Sigmoid colon (tissue), 4 donors: ENCODE measurements around the gene GSTO1.

Source experiments
- CTCF ChIP-seq, 4 experiments: fragments of 450-650 bp in 3 of 4; fragments of 200-600 bp in 1 of 4; IDR thresholded peaks; one replicate each; pipeline ENCODE4 v1.5.1; 2016 to 2019; ENCODE audit warnings: antibody characterized with exemption in 4 of 4, mild to moderate bottlenecking in 3 of 4, moderate library complexity in 2 of 4
- EP300 ChIP-seq, 4 donors: sonication (generic); formaldehyde crosslinking; IDR thresholded peaks; one replicate each; pipeline ENCODE4 v1.6.1; 2017; ENCODE audit warnings: antibody characterized with exemption in 4 of 4
- POLR2A ChIP-seq, 2 donors: fragments of 450-650 bp; IDR thresholded peaks; one replicate each; pipeline ENCODE4 v1.6.1; 2016; ENCODE audit warnings: antibody characterized with exemption in 2 of 2, mild to moderate bottlenecking in 2 of 2, moderate library complexity in 2 of 2
- POLR2AphosphoS5 ChIP-seq, 4 donors: sonication (generic); formaldehyde crosslinking; IDR thresholded peaks; one replicate each; pipeline ENCODE4 v1.6.1; 2017; ENCODE audit warnings: antibody characterized with exemption in 4 of 4

- TF ChIP-seq CTCF (IDR thresholded peaks at IDR 0.05) = no peak
- no peak for TF ChIP-seq POLR2A (IDR thresholded peaks at IDR 0.05)
- TF ChIP-seq EP300 (IDR thresholded peaks at IDR 0.05) = no peak
- no peak for TF ChIP-seq POLR2AphosphoS5 (IDR thresholded peaks at IDR 0.05)
Observed at GRCh38 chr10:104268405-104268712, 13.7 kb downstream of the GSTO1 start.
